ENCODE measurements around the gene C5orf22.

Gene C5orf22

GRCh38 chr5:31531888-31532547 lies at the start of gene C5orf22, which contains the start of gene DROSHA:
Gene C5orf22 (plus strand): TSS chr5:31532301. CDS start chr5:31532393, 92 bp downstream.
Gene DROSHA (minus strand): TSS chr5:31532093. CDS start chr5:31529059, 3,034 bp downstream.
- Mint-ChIP-seq H3K4me3 (peak within 1 kb of the TSS; percentile 99), H3K27ac (peak within 1 kb of the TSS; percentile 96), H3K9me3 (ENCODE audit: low read depth) (no peaks in the 10 kb centered on the region), H3K27me3 (no peaks in the 10 kb centered on the region), H3K36me3 (peaks cover 9% of the 10 kb centered on the region), H3K4me1 (ENCODE audit: low read depth) (peaks cover 62% of the 10 kb centered on the region)

GRCh38 chr5:31485376-31486207 lies 46.5 kb upstream of the C5orf22 start:
- no peaks in the 10 kb centered on the region for H3K9me3 Mint-ChIP-seq (ENCODE audit: low read depth)
- H3K4me1 Mint-ChIP-seq (ENCODE audit: low read depth) = peaks cover 2% of the 10 kb centered on the region
- H3K27ac Mint-ChIP-seq = no peak overlapping the region
- peaks cover 44% of the 10 kb centered on the region for H3K36me3 Mint-ChIP-seq
- no peaks in the 10 kb centered on the region for H3K27me3 Mint-ChIP-seq
- H3K4me3 Mint-ChIP-seq = no peak overlapping the region

GRCh38 chr5:31486441-31486840 lies 45.7 kb upstream of the C5orf22 start:
- no peaks in the 10 kb centered on the region for H3K27me3 Mint-ChIP-seq
- H3K9me3 Mint-ChIP-seq (ENCODE audit: low read depth) = no peaks in the 10 kb centered on the region
- peaks cover 44% of the 10 kb centered on the region for H3K36me3 Mint-ChIP-seq
- H3K4me1 Mint-ChIP-seq (ENCODE audit: low read depth) = peaks cover 2% of the 10 kb centered on the region
- no peak overlapping the region for H3K4me3 Mint-ChIP-seq
- H3K27ac Mint-ChIP-seq = peak overlapping the region; percentile 24

- Mint-ChIP-seq H3K36me3 (peaks cover 39% of the 10 kb centered on the region), H3K27me3 (no peaks in the 10 kb centered on the region), H3K9me3 (ENCODE audit: low read depth) (no peaks in the 10 kb centered on the region)
Observed at GRCh38 chr5:31487506-31487905, 44.6 kb upstream of the C5orf22 start.

GRCh38 chr5:31492869-31493268 lies 39.2 kb upstream of the C5orf22 start:
- Mint-ChIP-seq H3K27me3 (no peaks in the 10 kb centered on the region), H3K9me3 (ENCODE audit: low read depth) (no peaks in the 10 kb centered on the region), H3K36me3 (peaks cover 35% of the 10 kb centered on the region), H3K27ac (no peak overlapping the region), H3K4me3 (no peak overlapping the region), H3K4me1 (ENCODE audit: low read depth) (peaks cover 1% of the 10 kb centered on the region)

More at GRCh38 chr5:31487506-31487905, 44.6 kb upstream of the C5orf22 start:
- H3K4me3 Mint-ChIP-seq = no peak overlapping the region
- H3K4me1 Mint-ChIP-seq (ENCODE audit: low read depth) = peaks cover 2% of the 10 kb centered on the region
- H3K27ac Mint-ChIP-seq = no peak overlapping the region

GRCh38 chr5:31495336-31495735 lies 36.8 kb upstream of the C5orf22 start:
- no peaks in the 10 kb centered on the region for H3K9me3 Mint-ChIP-seq (ENCODE audit: low read depth)
- no peaks in the 10 kb centered on the region for H3K4me1 Mint-ChIP-seq (ENCODE audit: low read depth)
- H3K27ac Mint-ChIP-seq = no peak overlapping the region
- no peak overlapping the region for H3K4me3 Mint-ChIP-seq
- H3K36me3 Mint-ChIP-seq = peaks cover 36% of the 10 kb centered on the region
- no peaks in the 10 kb centered on the region for H3K27me3 Mint-ChIP-seq

GRCh38 chr5:31496301-31496700 lies 35.8 kb upstream of the C5orf22 start:
- H3K36me3 Mint-ChIP-seq = peaks cover 33% of the 10 kb centered on the region

DNA sequence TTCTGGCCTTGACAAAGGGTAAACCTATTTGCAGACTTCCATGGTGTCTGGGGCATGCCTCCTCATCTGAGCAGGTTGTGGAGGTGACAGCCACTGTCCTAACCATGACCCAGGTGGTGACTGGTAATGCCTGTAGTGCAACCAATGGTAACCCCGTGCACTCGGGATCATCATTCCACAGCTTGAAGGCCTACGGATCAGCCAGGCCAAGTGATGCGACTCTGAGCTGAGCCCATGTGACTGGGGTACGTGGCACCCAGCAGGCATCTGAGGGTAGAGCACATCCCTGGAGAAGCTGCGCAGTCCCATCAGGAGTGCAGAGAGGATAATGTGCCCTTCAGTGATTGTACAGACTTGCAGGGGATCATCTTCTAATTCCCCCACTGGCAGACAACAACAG lies 35.2 kb upstream of the C5orf22 start:
- Mint-ChIP-seq H3K4me3 (no peak overlapping the region), H3K4me1 (ENCODE audit: low read depth) (no peaks in the 10 kb centered on the region), H3K9me3 (ENCODE audit: low read depth) (no peaks in the 10 kb centered on the region), H3K36me3 (peaks cover 33% of the 10 kb centered on the region), H3K27ac (no peak overlapping the region), H3K27me3 (no peaks in the 10 kb centered on the region)

More at GRCh38 chr5:31496301-31496700, 35.8 kb upstream of the C5orf22 start:
- H3K27me3 Mint-ChIP-seq = no peaks in the 10 kb centered on the region
- no peak overlapping the region for H3K27ac Mint-ChIP-seq
- H3K9me3 Mint-ChIP-seq (ENCODE audit: low read depth) = no peaks in the 10 kb centered on the region
- H3K4me3 Mint-ChIP-seq = no peak overlapping the region
- no peaks in the 10 kb centered on the region for H3K4me1 Mint-ChIP-seq (ENCODE audit: low read depth)

GRCh38 chr5:31500256-31500655 lies 31.8 kb upstream of the C5orf22 start:
- Mint-ChIP-seq H3K36me3 (peaks cover 38% of the 10 kb centered on the region), H3K27ac (no peak overlapping the region), H3K4me3 (no peak overlapping the region), H3K27me3 (no peaks in the 10 kb centered on the region), H3K4me1 (ENCODE audit: low read depth) (no peaks in the 10 kb centered on the region), H3K9me3 (ENCODE audit: low read depth) (no peaks in the 10 kb centered on the region)

GRCh38 chr5:31502506-31502905 lies 29.6 kb upstream of the C5orf22 start:
- H3K36me3 Mint-ChIP-seq = peaks cover 31% of the 10 kb centered on the region
- no peaks in the 10 kb centered on the region for H3K4me1 Mint-ChIP-seq (ENCODE audit: low read depth)
- H3K27ac Mint-ChIP-seq = no peak overlapping the region
- no peak overlapping the region for H3K4me3 Mint-ChIP-seq
- no peaks in the 10 kb centered on the region for H3K9me3 Mint-ChIP-seq (ENCODE audit: low read depth)
- H3K27me3 Mint-ChIP-seq = no peaks in the 10 kb centered on the region

DNA sequence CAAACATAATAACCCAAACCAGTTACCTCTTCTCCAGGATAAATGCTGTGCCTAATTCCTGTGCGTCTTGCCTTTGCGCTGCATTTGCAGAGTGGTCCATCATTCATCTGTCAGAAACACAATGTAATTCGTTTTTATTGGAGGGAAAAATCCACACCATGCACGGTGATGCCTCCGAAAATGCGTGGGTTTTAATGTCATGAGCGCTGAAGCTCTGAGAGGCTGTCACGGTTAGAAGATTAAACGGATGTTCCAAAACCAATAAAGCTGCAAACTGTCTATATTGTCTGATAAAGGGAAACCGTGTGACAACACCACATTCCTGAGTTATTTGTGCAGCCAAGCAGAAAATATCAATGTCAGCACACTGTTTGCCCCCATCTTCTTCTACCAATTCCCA lies 27.6 kb upstream of the C5orf22 start:
- Mint-ChIP-seq H3K4me3 (no peak overlapping the region), H3K9me3 (ENCODE audit: low read depth) (no peaks in the 10 kb centered on the region), H3K27ac (no peak overlapping the region), H3K4me1 (ENCODE audit: low read depth) (no peaks in the 10 kb centered on the region), H3K36me3 (peaks cover 29% of the 10 kb centered on the region), H3K27me3 (no peaks in the 10 kb centered on the region)

- Mint-ChIP-seq H3K36me3 (peaks cover 28% of the 10 kb centered on the region), H3K4me1 (ENCODE audit: low read depth) (peaks cover 2% of the 10 kb centered on the region), H3K4me3 (no peak overlapping the region), H3K9me3 (ENCODE audit: low read depth) (no peaks in the 10 kb centered on the region), H3K27me3 (no peaks in the 10 kb centered on the region), H3K27ac (no peak overlapping the region)
Observed at GRCh38 chr5:31511305-31511704, 20.8 kb upstream of the C5orf22 start.

DNA sequence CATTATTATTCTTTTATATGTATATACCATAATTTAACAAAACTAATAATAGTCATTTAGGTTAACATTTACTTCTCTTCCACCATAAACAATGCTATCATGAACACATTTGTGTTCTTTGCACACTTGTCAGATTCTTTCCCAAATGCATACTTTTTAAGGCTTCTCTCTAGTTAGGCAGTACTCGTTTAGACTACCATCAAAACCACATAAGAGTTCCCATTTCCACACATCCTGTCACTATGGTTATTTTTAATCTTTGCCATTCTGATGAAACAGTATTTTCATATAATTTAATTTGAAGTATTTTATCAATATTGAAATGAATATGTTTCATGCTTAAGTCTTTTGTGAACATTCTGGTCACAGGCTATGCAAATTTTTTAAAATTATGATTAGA lies 15.3 kb upstream of the C5orf22 start:
- peak overlapping the region; percentile 35 for H3K27ac Mint-ChIP-seq
- H3K9me3 Mint-ChIP-seq (ENCODE audit: low read depth) = no peaks in the 10 kb centered on the region
- H3K4me3 Mint-ChIP-seq = no peak overlapping the region
- H3K27me3 Mint-ChIP-seq = no peaks in the 10 kb centered on the region
- H3K36me3 Mint-ChIP-seq = peaks cover 16% of the 10 kb centered on the region
- H3K4me1 Mint-ChIP-seq (ENCODE audit: low read depth) = peaks cover 12% of the 10 kb centered on the region

DNA sequence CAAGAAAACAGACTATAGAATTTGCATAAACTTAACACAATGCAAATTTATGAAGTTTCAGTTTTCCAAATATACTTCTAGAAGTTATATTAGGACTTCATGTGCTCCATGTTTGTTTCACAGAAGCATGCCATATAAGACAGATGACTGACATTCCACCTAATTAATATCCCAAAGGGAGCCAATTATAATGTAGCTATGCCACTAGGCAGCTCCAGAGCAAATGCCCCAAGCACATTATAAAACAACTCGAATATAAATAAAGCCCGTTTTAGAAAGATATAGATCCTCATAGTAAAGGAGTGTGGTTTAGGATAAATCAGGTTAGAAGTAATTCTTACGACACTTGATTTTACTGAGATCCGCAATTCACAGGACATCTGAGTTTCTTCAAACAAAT lies 9.1 kb upstream of the C5orf22 start:
- peaks cover 35% of the 10 kb centered on the region for H3K36me3 Mint-ChIP-seq
- H3K9me3 Mint-ChIP-seq (ENCODE audit: low read depth) = no peaks in the 10 kb centered on the region
- no peak overlapping the region for H3K4me3 Mint-ChIP-seq
- H3K27ac Mint-ChIP-seq = no peak overlapping the region
- peaks cover 20% of the 10 kb centered on the region for H3K4me1 Mint-ChIP-seq (ENCODE audit: low read depth)
- no peaks in the 10 kb centered on the region for H3K27me3 Mint-ChIP-seq

DNA sequence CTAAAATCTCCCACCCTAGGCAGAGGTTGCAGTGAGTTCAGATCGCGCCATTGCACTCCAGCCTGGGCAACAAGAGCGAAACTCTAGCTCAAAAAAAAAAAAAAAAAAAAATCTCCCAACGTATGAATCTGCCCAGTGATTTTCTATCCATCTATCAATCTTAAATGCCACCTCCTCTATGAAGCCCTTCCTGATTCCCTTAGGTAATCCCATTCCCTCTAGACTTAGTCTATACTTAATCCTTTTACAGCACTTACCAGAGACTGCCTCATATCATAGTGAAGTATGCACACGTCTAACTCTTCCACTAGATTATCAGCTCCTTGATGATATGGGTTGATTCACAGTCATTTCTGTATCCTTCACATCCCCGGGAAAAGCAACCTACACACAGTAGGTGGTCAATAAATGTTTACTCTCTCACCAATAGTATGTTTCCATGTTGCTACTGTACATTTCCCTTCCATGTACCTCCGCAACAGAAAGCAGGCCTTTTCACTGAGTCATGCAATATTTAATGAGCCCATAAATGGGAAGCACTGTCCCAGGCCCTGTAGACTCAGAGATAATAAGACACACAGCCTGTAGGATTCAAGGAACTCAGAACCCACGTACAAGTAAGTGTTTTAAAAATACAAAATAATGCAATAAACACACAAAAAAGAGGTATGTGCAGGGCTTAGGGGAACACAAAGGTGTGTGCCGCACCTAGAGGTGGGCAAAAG lies 1.4 kb upstream of the C5orf22 start:
- peaks cover 14% of the 10 kb centered on the region for H3K36me3 Mint-ChIP-seq
- peak overlapping the region; percentile 99 for H3K4me3 Mint-ChIP-seq
- H3K27me3 Mint-ChIP-seq = no peaks in the 10 kb centered on the region
- H3K27ac Mint-ChIP-seq = peak overlapping the region; percentile 96
- peaks cover 63% of the 10 kb centered on the region for H3K4me1 Mint-ChIP-seq (ENCODE audit: low read depth)
- H3K9me3 Mint-ChIP-seq (ENCODE audit: low read depth) = no peaks in the 10 kb centered on the region
